ENCODE measurements around the gene SLC14A1. TPM values are rescaled to one million over a fixed set of nuclear protein-coding genes. Genes with fewer than 3 reads are reported as not detected.
A peak's percentile ranks its signal among the peaks of the same experiment; 100 is the strongest.

SLC14A1 gene
- total RNA-seq, 1 donor from 2014 or later = not detected

- Histone ChIP-seq H3K9ac (ENCODE audit: low read length) (no peak overlapping the region), H4K20me1 (ENCODE audit: insufficient read depth, low read length) (no peaks in the 10 kb centered on the region), H3K4me1 (ENCODE audit: insufficient read depth, low read length) (peaks cover 10% of the 10 kb centered on the region), H3K9me3 (ENCODE audit: insufficient read depth, low read depth, low read length) (no peaks in the 10 kb centered on the region), H3K36me3 (ENCODE audit: insufficient read depth, low read length) (no peaks in the 10 kb centered on the region), H3K79me2 (ENCODE audit: insufficient read depth, low read length) (no peaks in the 10 kb centered on the region), H2AFZ (ENCODE audit: low read depth, low read length) (no peak overlapping the region), H3K4me2 (ENCODE audit: low read length) (no peak overlapping the region), H3K27ac (ENCODE audit: low read depth, low read length) (no peak overlapping the region), H3K4me3 (ENCODE audit: insufficient read depth, low read depth, low read length) (no peak overlapping the region), H3K27me3 (ENCODE audit: insufficient read depth, low read length) (no peaks in the 10 kb centered on the region)
- H3K4me3 Mint-ChIP-seq (ENCODE audit: unreplicated experiment) = no peak overlapping the region
- H3K36me3 Mint-ChIP-seq (ENCODE audit: low read depth, unreplicated experiment) = no peaks in the 10 kb centered on the region
- TF ChIP-seq CTCF (IDR thresholded peaks at IDR 0.05; ENCODE audit: insufficient read depth, low read depth, low read length) = no peak
- TF ChIP-seq EZH2 (IDR thresholded peaks at IDR 0.05; ENCODE audit: insufficient read depth, low read length) = no peak
- DNase-seq (ENCODE audit: low read depth) = peak; percentile 54
- H3K4me1 Mint-ChIP-seq (ENCODE audit: low read depth, unreplicated experiment) = peaks cover 8% of the 10 kb centered on the region
- no peak for FAIRE-seq
- H3K27me3 Mint-ChIP-seq (ENCODE audit: low read depth, unreplicated experiment) = peaks cover 16% of the 10 kb centered on the region
- H3K9me3 Mint-ChIP-seq (ENCODE audit: unreplicated experiment) = no peaks in the 10 kb centered on the region
- no peak overlapping the region for H3K27ac Mint-ChIP-seq (ENCODE audit: unreplicated experiment)
Observed at GRCh38 chr18:45719106-45719505, 4.9 kb upstream of the SLC14A1 start.

- peaks cover 24% of the 10 kb centered on the region for H3K4me1 ChIP-seq (ENCODE audit: insufficient read depth, low read length)
- H3K4me3 ChIP-seq (ENCODE audit: insufficient read depth, low read depth, low read length) = no peak overlapping the region
- H3K27me3 Mint-ChIP-seq (ENCODE audit: low read depth, unreplicated experiment) = peaks cover 19% of the 10 kb centered on the region
- H3K4me1 Mint-ChIP-seq (ENCODE audit: low read depth, unreplicated experiment) = peaks cover 8% of the 10 kb centered on the region
- FAIRE-seq (no peak), DNase-seq (ENCODE audit: low read depth) (peak; percentile 59)
- no peaks in the 10 kb centered on the region for H4K20me1 ChIP-seq (ENCODE audit: insufficient read depth, low read length)
- H3K36me3 ChIP-seq (ENCODE audit: insufficient read depth, low read length) = no peaks in the 10 kb centered on the region
- no peak overlapping the region for H3K4me3 Mint-ChIP-seq (ENCODE audit: unreplicated experiment)
- no peaks in the 10 kb centered on the region for H3K9me3 Mint-ChIP-seq (ENCODE audit: unreplicated experiment)
- no peak overlapping the region for H2AFZ ChIP-seq (ENCODE audit: low read depth, low read length)
- H3K27ac ChIP-seq (ENCODE audit: low read depth, low read length) = no peak overlapping the region
- TF ChIP-seq EZH2 (IDR thresholded peaks at IDR 0.05; ENCODE audit: insufficient read depth, low read length) (no peak), CTCF (IDR thresholded peaks at IDR 0.05; ENCODE audit: insufficient read depth, low read depth, low read length) (peak; percentile 68)
- H3K36me3 Mint-ChIP-seq (ENCODE audit: low read depth, unreplicated experiment) = no peaks in the 10 kb centered on the region
- no peaks in the 10 kb centered on the region for H3K79me2 ChIP-seq (ENCODE audit: insufficient read depth, low read length)
- no peak overlapping the region for H3K9ac ChIP-seq (ENCODE audit: low read length)
- no peaks in the 10 kb centered on the region for H3K27me3 ChIP-seq (ENCODE audit: insufficient read depth, low read length)
- H3K9me3 ChIP-seq (ENCODE audit: insufficient read depth, low read depth, low read length) = no peaks in the 10 kb centered on the region
- H3K4me2 ChIP-seq (ENCODE audit: low read length) = no peak overlapping the region
- H3K27ac Mint-ChIP-seq (ENCODE audit: unreplicated experiment) = no peak overlapping the region
Observed at GRCh38 chr18:45722899-45723298, 1.1 kb upstream of the SLC14A1 start.

GRCh38 chr18:45724601-45725000 lies 620 bp downstream of the SLC14A1 start:
- Histone ChIP-seq H3K36me3 (ENCODE audit: insufficient read depth, low read length) (no peaks in the 10 kb centered on the region), H3K4me3 (ENCODE audit: insufficient read depth, low read depth, low read length) (no peak overlapping the region), H3K27ac (ENCODE audit: low read depth, low read length) (no peak overlapping the region), H3K4me2 (ENCODE audit: low read length) (no peak overlapping the region), H3K4me1 (ENCODE audit: insufficient read depth, low read length) (peaks cover 29% of the 10 kb centered on the region), H4K20me1 (ENCODE audit: insufficient read depth, low read length) (no peaks in the 10 kb centered on the region), H3K9me3 (ENCODE audit: insufficient read depth, low read depth, low read length) (no peaks in the 10 kb centered on the region), H3K79me2 (ENCODE audit: insufficient read depth, low read length) (no peaks in the 10 kb centered on the region), H3K9ac (ENCODE audit: low read length) (no peak overlapping the region), H2AFZ (ENCODE audit: low read depth, low read length) (no peak overlapping the region), H3K27me3 (ENCODE audit: insufficient read depth, low read length) (no peaks in the 10 kb centered on the region)
- peak; percentile 38 for DNase-seq (ENCODE audit: low read depth)
- TF ChIP-seq CTCF (IDR thresholded peaks at IDR 0.05; ENCODE audit: insufficient read depth, low read depth, low read length) (no peak), EZH2 (IDR thresholded peaks at IDR 0.05; ENCODE audit: insufficient read depth, low read length) (no peak)
- Mint-ChIP-seq H3K27ac (ENCODE audit: unreplicated experiment) (no peak overlapping the region), H3K9me3 (ENCODE audit: unreplicated experiment) (no peaks in the 10 kb centered on the region), H3K4me1 (ENCODE audit: low read depth, unreplicated experiment) (no peaks in the 10 kb centered on the region), H3K36me3 (ENCODE audit: low read depth, unreplicated experiment) (no peaks in the 10 kb centered on the region), H3K4me3 (ENCODE audit: unreplicated experiment) (no peak overlapping the region), H3K27me3 (ENCODE audit: low read depth, unreplicated experiment) (peaks cover 18% of the 10 kb centered on the region)
- no peak for FAIRE-seq
